Measurements from ENCODE around the gene ANKRD13D. TPM values are rescaled to one million over a fixed set of nuclear protein-coding genes. Genes with fewer than 3 reads are reported as not detected.

Gene ANKRD13D
- total RNA-seq, 1 donor from 2014 or later = 40.8 TPM

DNA sequence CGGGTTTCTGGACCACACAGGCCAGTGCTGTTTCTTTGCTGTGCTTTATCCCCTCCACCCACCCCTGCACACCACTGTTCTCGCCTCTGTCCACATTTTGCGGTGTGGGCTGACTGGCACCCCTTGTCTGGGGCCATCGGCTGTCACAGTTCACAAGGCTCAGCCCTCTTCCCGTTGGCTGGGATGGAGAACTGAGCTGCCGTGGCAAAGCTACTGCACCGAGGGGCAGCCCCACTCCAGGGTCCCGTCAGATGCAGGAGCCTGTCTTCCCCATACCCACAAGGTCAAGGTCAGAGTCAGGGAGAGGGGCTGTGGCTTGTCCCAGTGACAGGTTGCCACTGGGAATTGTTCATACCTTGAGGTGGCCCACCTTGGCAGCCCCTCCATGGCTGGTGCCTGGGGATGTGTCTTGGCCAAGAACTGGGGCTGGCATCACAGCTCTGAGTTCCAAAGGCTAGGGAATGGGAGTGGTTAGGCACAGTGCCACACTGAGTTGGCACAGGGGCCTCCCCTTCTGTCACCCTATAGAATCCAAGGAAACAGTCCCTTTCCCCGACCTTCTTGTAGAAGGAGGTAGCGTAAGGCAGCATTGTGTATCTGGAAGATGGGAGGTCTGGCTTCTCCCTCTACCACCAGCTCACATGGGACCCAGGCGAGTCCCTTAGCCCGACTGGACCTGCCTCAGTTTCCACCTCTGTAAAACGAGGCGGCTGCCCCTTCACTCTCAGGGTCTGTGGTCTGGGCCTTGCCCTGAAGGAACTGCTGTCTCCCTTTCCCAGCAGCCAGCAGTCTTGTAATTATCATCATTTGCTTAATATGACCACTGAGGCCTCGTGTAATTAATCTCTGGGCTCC, 19.5 kb upstream of the ANKRD13D start:
- DNase-seq (ENCODE audit: low read depth) = no peak
- H3K27ac ChIP-seq (ENCODE audit: low read depth, low read length) = no peak overlapping the region
- H3K9me3 ChIP-seq (ENCODE audit: insufficient read depth, low read depth, low read length) = no peaks in the 10 kb centered on the region
- Mint-ChIP-seq H3K9me3 (ENCODE audit: unreplicated experiment) (no peaks in the 10 kb centered on the region), H3K27ac (ENCODE audit: unreplicated experiment) (peak overlapping the region; percentile 37), H3K4me3 (ENCODE audit: unreplicated experiment) (peak overlapping the region; percentile 68), H3K4me1 (ENCODE audit: low read depth, unreplicated experiment) (peaks cover 18% of the 10 kb centered on the region), H3K27me3 (ENCODE audit: low read depth, unreplicated experiment) (no peaks in the 10 kb centered on the region), H3K36me3 (ENCODE audit: low read depth, unreplicated experiment) (peaks cover 4% of the 10 kb centered on the region)
- H3K4me3 ChIP-seq (ENCODE audit: insufficient read depth, low read depth, low read length) = no peak overlapping the region
- no peaks in the 10 kb centered on the region for H3K27me3 ChIP-seq (ENCODE audit: insufficient read depth, low read length)
- H3K4me2 ChIP-seq (ENCODE audit: low read length) = peak overlapping the region; percentile 70
- H2AFZ ChIP-seq (ENCODE audit: low read depth, low read length) = no peak overlapping the region
- H3K79me2 ChIP-seq (ENCODE audit: insufficient read depth, low read length) = peaks cover 86% of the 10 kb centered on the region
- H3K36me3 ChIP-seq (ENCODE audit: insufficient read depth, low read length) = no peaks in the 10 kb centered on the region
- H3K9ac ChIP-seq (ENCODE audit: low read length) = peak overlapping the region; percentile 40
- FAIRE-seq = no peak
- H4K20me1 ChIP-seq (ENCODE audit: insufficient read depth, low read length) = peaks cover 64% of the 10 kb centered on the region
- peaks cover 33% of the 10 kb centered on the region for H3K4me1 ChIP-seq (ENCODE audit: insufficient read depth, low read length)
- TF ChIP-seq EZH2 (IDR thresholded peaks at IDR 0.05; ENCODE audit: insufficient read depth, low read length) (no peak), CTCF (IDR thresholded peaks at IDR 0.05; ENCODE audit: insufficient read depth, low read depth, low read length) (no peak)

GRCh38 chr11:67270256-67271204, 18.6 kb upstream of the ANKRD13D start:
- Histone ChIP-seq H3K4me2 (ENCODE audit: low read length) (peak overlapping the region; percentile 70), H3K79me2 (ENCODE audit: insufficient read depth, low read length) (peaks cover 95% of the 10 kb centered on the region)
- DNase-seq (ENCODE audit: low read depth) = no peak

More at GRCh38 chr11:67270256-67271204, 18.6 kb upstream of the ANKRD13D start:
- Histone ChIP-seq H3K27me3 (ENCODE audit: insufficient read depth, low read length) (no peaks in the 10 kb centered on the region), H3K27ac (ENCODE audit: low read depth, low read length) (no peak overlapping the region), H4K20me1 (ENCODE audit: insufficient read depth, low read length) (peaks cover 64% of the 10 kb centered on the region), H2AFZ (ENCODE audit: low read depth, low read length) (peak overlapping the region; percentile 37), H3K9ac (ENCODE audit: low read length) (peak overlapping the region; percentile 40), H3K4me1 (ENCODE audit: insufficient read depth, low read length) (peaks cover 33% of the 10 kb centered on the region), H3K36me3 (ENCODE audit: insufficient read depth, low read length) (no peaks in the 10 kb centered on the region), H3K4me3 (ENCODE audit: insufficient read depth, low read depth, low read length) (no peak overlapping the region), H3K9me3 (ENCODE audit: insufficient read depth, low read depth, low read length) (no peaks in the 10 kb centered on the region)
- TF ChIP-seq CTCF (IDR thresholded peaks at IDR 0.05; ENCODE audit: insufficient read depth, low read depth, low read length) (no peak), EZH2 (IDR thresholded peaks at IDR 0.05; ENCODE audit: insufficient read depth, low read length) (no peak)
- Mint-ChIP-seq H3K27ac (ENCODE audit: unreplicated experiment) (peak overlapping the region; percentile 37), H3K36me3 (ENCODE audit: low read depth, unreplicated experiment) (peaks cover 4% of the 10 kb centered on the region), H3K27me3 (ENCODE audit: low read depth, unreplicated experiment) (no peaks in the 10 kb centered on the region), H3K4me3 (ENCODE audit: unreplicated experiment) (peak overlapping the region; percentile 68), H3K4me1 (ENCODE audit: low read depth, unreplicated experiment) (peaks cover 18% of the 10 kb centered on the region), H3K9me3 (ENCODE audit: unreplicated experiment) (no peaks in the 10 kb centered on the region)
- no peak for FAIRE-seq

Measured in astrocyte (in vitro differentiated cells and primary cell).